ENCODE results near the gene KCNN3. TPM values are rescaled to one million over a fixed set of nuclear protein-coding genes. Genes with fewer than 3 reads are reported as not detected.

KCNN3 gene
- total and polyA plus RNA-seq, 2 of the 8 experiments (the other 6 are each of a cell fraction or from before 2014, with no cell fraction given) = 2.8 to 3.7 TPM

GRCh38 chr1:154840269-154841176 lies 29.6 kb downstream of the KCNN3 start:
- Histone ChIP-seq H4K5ac (ENCODE audit: insufficient read length, low read depth, low read length) (no peak overlapping the region), H3K4me1 (replicated peaks in 1 of 4; ENCODE audit: control insufficient read depth in 3 of 4, insufficient read depth in 4 of 4, low read length in 3 of 4) (peaks cover 0 to 15% (median 4%) of the 10 kb centered on the region in 4 experiments; a peak in 5 of 7 replicates), H3K79me1 (ENCODE audit: low read depth, low read length) (no peaks in the 10 kb centered on the region), H2BK20ac (ENCODE audit: low read length) (no peak overlapping the region), H3K18ac (ENCODE audit: extremely low read depth, low read length) (no peak overlapping the region), H3K27ac (ENCODE audit: low read depth, low read length) (no peak overlapping the region), H3K4me2 (ENCODE audit: insufficient read depth in 1 of 2, low read depth in 2 of 2, low read length in 2 of 2) (no peak overlapping the region), H4K91ac (replicated peaks; ENCODE audit: insufficient read length, low read length) (no peak overlapping the region), H2AFZ (ENCODE audit: low read length) (no peak overlapping the region), H2BK5ac (ENCODE audit: low read depth, low read length) (peak overlapping the region; percentile 23; the same call in 1 of the 2 replicates), H3K56ac (replicated peaks; ENCODE audit: insufficient read length, low read depth, low read length) (no peak overlapping the region), H4K20me1 (replicated peaks in 1 of 2; ENCODE audit: control insufficient read depth in 1 of 2, insufficient read depth in 2 of 2, low read length in 2 of 2) (peaks cover 0 to 1% of the 10 kb centered on the region in 2 experiments), H3K9ac (replicated peaks in 1 of 4; ENCODE audit: extremely low read depth in 1 of 4, low read depth in 3 of 4, low read length in 3 of 4) (no peak overlapping the region), H3K4ac (replicated peaks; ENCODE audit: insufficient read length, low read depth, low read length) (no peak overlapping the region), H3K23me2 (ENCODE audit: low read depth, low read length) (no peaks in the 10 kb centered on the region), H2BK120ac (replicated peaks; ENCODE audit: low read depth, low read length) (no peak overlapping the region), H3K79me2 (ENCODE audit: control insufficient read depth in 1 of 2, insufficient read depth in 2 of 2, low read length in 2 of 2) (no peaks in the 10 kb centered on the region), H3K36me3 (ENCODE audit: control insufficient read depth in 2 of 4, insufficient read depth in 4 of 4, low read length in 3 of 4) (no peaks in the 10 kb centered on the region), H4K8ac (ENCODE audit: extremely low read depth, insufficient read depth, low read length) (no peak overlapping the region), H3K4me3 (ENCODE audit: extremely low read depth in 1 of 4, insufficient read depth in 2 of 4, low read depth in 3 of 4, low read length in 4 of 4) (no peak overlapping the region), H2BK12ac (ENCODE audit: low read depth, low read length) (no peak overlapping the region), H2BK15ac (ENCODE audit: low read length) (no peak overlapping the region), H3K14ac (ENCODE audit: insufficient read length) (no peak overlapping the region), H3K23ac (ENCODE audit: insufficient read length) (no peak overlapping the region), H2AK5ac (ENCODE audit: low read depth, low read length) (no peak overlapping the region), H3K9me3 (ENCODE audit: insufficient read depth in 2 of 2, low read depth in 1 of 2, low read length in 1 of 2) (no peaks in the 10 kb centered on the region), H3K27me3 (replicated peaks in 1 of 4; ENCODE audit: control insufficient read depth in 3 of 4, extremely low read depth in 1 of 4, insufficient read depth in 3 of 4, low read length in 3 of 4) (no peaks in the 10 kb centered on the region)
- DNase-seq (ENCODE audit: low read depth in 1 of 2, low spot score in 2 of 2) (no peak), FAIRE-seq (no peak)
- WGBS, 2 experiments (ENCODE audit: extremely low coverage in 1 of 2, insufficient coverage in 1 of 2, insufficient read length in 1 of 2, insufficient replicate concordance in 2 of 2, low coverage in 1 of 2, low lambda C conversion rate in 2 of 2, missing lambda C conversion rate in 1 of 2) = 81% methylated on average over 17 of the region's 19 CpGs; no CpG with 5 or more reads in 1 of the 2 experiments
- CTCF ChIA-PET (ENCODE audit: partially characterized antibody) = interaction anchor here (0.7 to 6.0 kb wide), 10 partner anchors 8 to 281 kb away, joined by 3 to 31 read pairs (median 3); no protein-coding TSS in a partner anchor
- POLR2A ChIA-PET (ENCODE audit: partially characterized antibody) = interaction anchor here (0.5 kb wide), 1 partner anchor 81 kb away, joined by 3 read pairs; no protein-coding TSS in a partner anchor
- no peak for TF ChIP-seq CBX8 (IDR thresholded peaks at IDR 0.05; ENCODE audit: borderline replicate concordance, low read depth, low read length)
- peak in 1 of 2 experiments; percentile 4; a peak in 2 of 4 replicates for TF ChIP-seq RAD21 (IDR thresholded peaks at IDR 0.05 in 1 of 2, conservative IDR thresholded peaks at IDR 0.05 in 1 of 2; ENCODE audit: low read depth in 2 of 2, low read length in 2 of 2)
- no peak for TF ChIP-seq YY1 (IDR thresholded peaks at IDR 0.05; ENCODE audit: low read depth, low read length)
